ENCODE results near the gene FHOD3. TPM values are rescaled to one million over a fixed set of nuclear protein-coding genes. Genes with fewer than 3 reads are reported as not detected.
A peak's percentile ranks its signal among the peaks of the same experiment; 100 is the strongest.

FHOD3 gene
- total and polyA plus RNA-seq, 2 of the 8 experiments (the other 6 are each of a cell fraction or from before 2014, with no cell fraction given) = 9.7 to 10.5 TPM

DNA sequence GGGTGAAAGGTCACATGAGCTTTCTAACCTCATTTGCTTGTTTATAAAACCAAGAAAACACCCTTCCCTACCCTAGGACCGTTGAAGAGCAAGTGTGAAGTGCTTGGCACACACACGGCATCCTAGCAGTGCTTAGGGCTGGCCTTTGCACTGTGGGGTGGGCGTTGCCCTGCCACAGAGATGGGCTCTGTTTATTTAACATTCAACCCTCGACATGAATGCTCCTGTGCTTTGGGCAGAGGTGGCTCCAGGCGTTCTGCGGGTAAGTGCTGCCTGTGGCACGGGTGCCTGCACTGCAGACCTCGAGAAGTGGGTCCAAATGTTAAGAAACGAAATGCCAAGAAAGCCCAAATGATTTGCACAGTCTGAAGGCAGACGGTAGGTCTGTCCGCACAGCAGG lies 170.1 kb downstream of the FHOD3 start:
- no peak overlapping the region for H3K23ac ChIP-seq (ENCODE audit: insufficient read length)
- no peak overlapping the region for H3K9ac ChIP-seq (replicated peaks in 1 of 4; ENCODE audit: extremely low read depth in 1 of 4, low read depth in 3 of 4, low read length in 3 of 4)
- H3K79me2 ChIP-seq (ENCODE audit: control insufficient read depth in 1 of 2, insufficient read depth in 2 of 2, low read length in 2 of 2) = no peaks in the 10 kb centered on the region
- WGBS, 2 experiments (ENCODE audit: extremely low coverage in 1 of 2, insufficient coverage in 1 of 2, insufficient read length in 1 of 2, insufficient replicate concordance in 2 of 2, low coverage in 1 of 2, low lambda C conversion rate in 2 of 2, missing lambda C conversion rate in 1 of 2) = 93% methylated on average over 11 of the region's 11 CpGs; no CpG with 5 or more reads in 1 of the 2 experiments
- ChIA-PET POLR2A (ENCODE audit: partially characterized antibody) (no interaction called here), CTCF (ENCODE audit: partially characterized antibody) (interaction anchor here (0.8 kb wide), 2 partner anchors 17 to 56 kb away, joined by 3 read pairs; no protein-coding TSS in a partner anchor)
- no peak overlapping the region for H3K56ac ChIP-seq (replicated peaks; ENCODE audit: insufficient read length, low read depth, low read length)
- no peak overlapping the region for H2BK120ac ChIP-seq (replicated peaks; ENCODE audit: low read depth, low read length)
- H3K4me3 ChIP-seq (ENCODE audit: extremely low read depth in 1 of 4, insufficient read depth in 2 of 4, low read depth in 3 of 4, low read length in 4 of 4) = no peak overlapping the region
- no peak overlapping the region for H3K14ac ChIP-seq (ENCODE audit: insufficient read length)
- H3K79me1 ChIP-seq (ENCODE audit: low read depth, low read length) = no peaks in the 10 kb centered on the region; the same call in 1 of the 2 replicates
- no peak overlapping the region for H2AK5ac ChIP-seq (ENCODE audit: low read depth, low read length)
- 0 out of 2 replicates have a peak overlapping the region, but pooled peaks have one; percentile 25 for H2BK20ac ChIP-seq (ENCODE audit: low read length)
- 0 out of 2 replicates have a peak overlapping the region, but pooled peaks have one; percentile 23 for H2BK15ac ChIP-seq (ENCODE audit: low read length)
- H3K4ac ChIP-seq (replicated peaks; ENCODE audit: insufficient read length, low read depth, low read length) = no peak overlapping the region
- H2AFZ ChIP-seq (ENCODE audit: low read length) = no peak overlapping the region
- no peak overlapping the region for H4K5ac ChIP-seq (ENCODE audit: insufficient read length, low read depth, low read length)
- no peaks in the 10 kb centered on the region for H3K36me3 ChIP-seq (ENCODE audit: control insufficient read depth in 2 of 4, insufficient read depth in 4 of 4, low read length in 3 of 4)
- no peaks in the 10 kb centered on the region for H3K9me3 ChIP-seq (ENCODE audit: insufficient read depth in 2 of 2, low read depth in 1 of 2, low read length in 1 of 2)
- H4K91ac ChIP-seq (replicated peaks; ENCODE audit: insufficient read length, low read length) = no peak overlapping the region
- no peak overlapping the region for H3K27ac ChIP-seq (ENCODE audit: low read depth, low read length)
- no peak overlapping the region for H2BK5ac ChIP-seq (ENCODE audit: low read depth, low read length)
- DNase-seq (ENCODE audit: low read depth in 1 of 2, low spot score in 2 of 2) (no peak), FAIRE-seq (no peak)
- no peaks in the 10 kb centered on the region for H3K27me3 ChIP-seq (replicated peaks in 1 of 4; ENCODE audit: control insufficient read depth in 3 of 4, extremely low read depth in 1 of 4, insufficient read depth in 3 of 4, low read length in 3 of 4)
- no peak overlapping the region for H2BK12ac ChIP-seq (ENCODE audit: low read depth, low read length)
- no peak overlapping the region for H3K18ac ChIP-seq (ENCODE audit: extremely low read depth, low read length)
- H3K4me1 ChIP-seq (replicated peaks in 1 of 4; ENCODE audit: control insufficient read depth in 3 of 4, insufficient read depth in 4 of 4, low read length in 3 of 4) = peaks cover 3 to 18% (median 5%) of the 10 kb centered on the region in 4 experiments; a peak in 6 of 7 replicates
- H4K8ac ChIP-seq (ENCODE audit: extremely low read depth, insufficient read depth, low read length) = no peak overlapping the region
- H4K20me1 ChIP-seq (replicated peaks in 1 of 2; ENCODE audit: control insufficient read depth in 1 of 2, insufficient read depth in 2 of 2, low read length in 2 of 2) = no peaks in the 10 kb centered on the region
- no peak overlapping the region for H3K4me2 ChIP-seq (ENCODE audit: insufficient read depth in 1 of 2, low read depth in 2 of 2, low read length in 2 of 2)
- H3K23me2 ChIP-seq (ENCODE audit: low read depth, low read length) = no peaks in the 10 kb centered on the region
- TF ChIP-seq GTF2F1 (IDR thresholded peaks at IDR 0.05; ENCODE audit: borderline replicate concordance, low read depth, low read length) (no peak), RXRA (IDR thresholded peaks at IDR 0.05; ENCODE audit: insufficient read depth, low read depth, low read length) (no peak), TAF1 (IDR thresholded peaks at IDR 0.05; ENCODE audit: low read depth, low read length) (no peak), HDAC6 (IDR thresholded peaks at IDR 0.05; ENCODE audit: low read depth, low read length) (no peak), KDM1A (IDR thresholded peaks at IDR 0.05; ENCODE audit: borderline replicate concordance, low read length) (no peak), CBX8 (IDR thresholded peaks at IDR 0.05; ENCODE audit: borderline replicate concordance, low read depth, low read length) (no peak), POLR2A (IDR thresholded peaks at IDR 0.05; ENCODE audit: control extremely low read depth in 1 of 2, low read depth in 2 of 2, low read length in 2 of 2) (no peak), CBX5 (IDR thresholded peaks at IDR 0.05; ENCODE audit: low read depth, low read length) (no peak), MAFK (IDR thresholded peaks at IDR 0.05; ENCODE audit: low read depth, low read length) (no peak), TAF7 (optimal IDR thresholded peaks at IDR 0.05; ENCODE audit: borderline replicate concordance, low read depth, low read length) (no peak), SIN3A (conservative IDR thresholded peaks at IDR 0.05 in 1 of 2, IDR thresholded peaks at IDR 0.05 in 1 of 2; ENCODE audit: low read depth in 1 of 2, low read length in 2 of 2) (no peak)
- TF ChIP-seq, protein P1, sequence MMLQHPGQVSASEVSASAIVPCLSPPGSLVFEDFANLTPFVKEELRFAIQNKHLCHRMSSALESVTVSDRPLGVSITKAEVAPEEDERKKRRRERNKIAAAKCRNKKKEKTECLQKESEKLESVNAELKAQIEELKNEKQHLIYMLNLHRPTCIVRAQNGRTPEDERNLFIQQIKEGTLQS (IDR thresholded peaks at IDR 0.05; ENCODE audit: insufficient read depth, low read depth, low read length) = no peak
